ENCODE data around the gene ATP8B1.

The ATP8B1 gene

DNA sequence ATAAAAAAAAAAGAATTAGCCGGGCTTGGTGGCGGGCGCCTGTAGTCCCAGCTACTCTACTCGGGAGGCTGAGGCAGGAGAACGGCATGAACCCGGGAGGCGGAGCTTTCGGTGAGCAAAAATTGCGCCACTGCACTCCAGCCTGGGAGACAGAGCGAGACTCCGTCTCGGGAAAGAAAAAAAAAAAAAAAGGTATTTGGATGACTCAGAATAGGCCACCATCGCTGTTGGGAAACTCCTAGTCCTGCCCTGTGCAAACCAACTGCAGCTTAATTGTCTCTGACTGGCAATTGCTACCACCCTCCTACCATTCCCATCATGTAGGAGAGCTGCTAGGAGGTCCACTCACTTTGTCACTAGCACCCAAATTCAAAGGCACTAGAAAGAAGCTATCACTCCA lies 43.5 kb downstream of the ATP8B1 start:
- TF ChIP-seq, protein P1, sequence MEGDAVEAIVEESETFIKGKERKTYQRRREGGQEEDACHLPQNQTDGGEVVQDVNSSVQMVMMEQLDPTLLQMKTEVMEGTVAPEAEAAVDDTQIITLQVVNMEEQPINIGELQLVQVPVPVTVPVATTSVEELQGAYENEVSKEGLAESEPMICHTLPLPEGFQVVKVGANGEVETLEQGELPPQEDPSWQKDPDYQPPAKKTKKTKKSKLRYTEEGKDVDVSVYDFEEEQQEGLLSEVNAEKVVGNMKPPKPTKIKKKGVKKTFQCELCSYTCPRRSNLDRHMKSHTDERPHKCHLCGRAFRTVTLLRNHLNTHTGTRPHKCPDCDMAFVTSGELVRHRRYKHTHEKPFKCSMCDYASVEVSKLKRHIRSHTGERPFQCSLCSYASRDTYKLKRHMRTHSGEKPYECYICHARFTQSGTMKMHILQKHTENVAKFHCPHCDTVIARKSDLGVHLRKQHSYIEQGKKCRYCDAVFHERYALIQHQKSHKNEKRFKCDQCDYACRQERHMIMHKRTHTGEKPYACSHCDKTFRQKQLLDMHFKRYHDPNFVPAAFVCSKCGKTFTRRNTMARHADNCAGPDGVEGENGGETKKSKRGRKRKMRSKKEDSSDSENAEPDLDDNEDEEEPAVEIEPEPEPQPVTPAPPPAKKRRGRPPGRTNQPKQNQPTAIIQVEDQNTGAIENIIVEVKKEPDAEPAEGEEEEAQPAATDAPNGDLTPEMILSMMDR (IDR thresholded peaks at IDR 0.05; ENCODE audit: insufficient read depth, low read depth, low read length, missing control alignments): no peak
- DNase-seq (ENCODE audit: low read depth): no peak
- H3K4me3 ChIP-seq (ENCODE audit: low read depth, low read length): no peak overlapping the region

DNA sequence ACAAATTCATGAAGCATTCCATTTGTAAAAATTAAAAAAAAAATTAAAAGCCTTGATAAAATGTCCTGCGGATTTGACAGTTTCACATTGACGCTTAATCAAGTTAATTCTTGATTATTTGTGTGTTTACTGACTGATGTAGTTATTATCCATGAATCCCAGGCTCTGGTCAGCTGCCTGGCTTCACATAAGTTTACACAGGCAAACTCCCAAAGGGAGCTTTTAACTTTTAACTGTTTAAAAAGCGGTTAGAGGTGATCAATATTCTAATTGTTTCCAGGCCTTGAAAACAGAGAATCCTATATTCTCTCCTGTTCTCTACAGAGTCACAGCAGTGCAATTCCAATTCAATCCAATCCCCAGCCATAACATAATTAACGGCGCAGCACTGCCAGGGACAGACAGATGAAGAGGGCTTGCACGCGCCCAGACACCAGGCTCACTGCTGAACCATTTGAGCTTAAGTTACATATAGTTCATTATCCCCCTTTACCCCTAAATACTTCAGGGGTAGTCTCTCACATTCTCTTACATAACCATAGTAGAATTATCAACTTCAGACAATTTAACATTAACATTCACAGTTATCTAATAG lies 47.5 kb downstream of the ATP8B1 start:
- DNase-seq (ENCODE audit: low read depth): no peak
- H3K4me3 ChIP-seq (ENCODE audit: low read depth, low read length): no peak overlapping the region
- TF ChIP-seq, protein P1 (IDR thresholded peaks at IDR 0.05; ENCODE audit: insufficient read depth, low read depth, low read length, missing control alignments): no peak

DNA sequence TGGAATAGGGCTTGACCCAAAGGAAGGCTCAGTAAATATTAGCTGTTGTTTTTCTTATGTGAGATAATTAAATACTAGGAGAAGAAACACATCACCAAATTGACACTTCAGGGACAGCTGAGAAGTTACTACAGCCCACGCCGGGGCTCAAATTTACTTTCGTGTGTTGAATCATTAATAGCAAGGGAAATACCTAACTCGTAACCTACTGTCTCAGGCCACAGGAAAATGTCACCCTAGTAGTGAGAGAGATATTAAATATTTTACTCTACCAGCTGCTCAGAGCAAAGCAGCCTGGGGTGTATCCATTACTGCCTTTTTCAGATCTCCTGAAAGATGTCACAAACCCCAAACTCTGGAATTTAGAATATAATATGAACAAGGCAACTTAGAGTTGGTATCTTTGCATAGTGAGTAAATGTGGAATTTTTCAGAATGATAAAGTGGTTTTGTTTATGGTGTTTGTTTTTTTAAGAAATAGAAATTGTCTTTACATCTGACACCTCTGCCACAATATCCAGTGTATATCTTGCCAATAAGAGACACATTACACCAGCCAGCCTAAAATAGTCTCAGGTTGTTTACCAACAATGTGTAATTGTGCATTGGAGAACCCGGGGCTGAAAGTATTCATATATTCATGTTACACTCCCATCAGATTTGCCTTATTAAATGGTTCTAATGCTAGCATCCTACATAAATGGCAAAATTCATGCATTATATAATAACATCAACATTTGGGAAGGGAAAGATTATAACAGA lies 48.4 kb downstream of the ATP8B1 start:
- H3K4me3 ChIP-seq (ENCODE audit: low read depth, low read length): no peak overlapping the region
- TF ChIP-seq, protein P1 (IDR thresholded peaks at IDR 0.05; ENCODE audit: insufficient read depth, low read depth, low read length, missing control alignments): no peak
- peak; percentile 15 for DNase-seq (ENCODE audit: low read depth)

DNA sequence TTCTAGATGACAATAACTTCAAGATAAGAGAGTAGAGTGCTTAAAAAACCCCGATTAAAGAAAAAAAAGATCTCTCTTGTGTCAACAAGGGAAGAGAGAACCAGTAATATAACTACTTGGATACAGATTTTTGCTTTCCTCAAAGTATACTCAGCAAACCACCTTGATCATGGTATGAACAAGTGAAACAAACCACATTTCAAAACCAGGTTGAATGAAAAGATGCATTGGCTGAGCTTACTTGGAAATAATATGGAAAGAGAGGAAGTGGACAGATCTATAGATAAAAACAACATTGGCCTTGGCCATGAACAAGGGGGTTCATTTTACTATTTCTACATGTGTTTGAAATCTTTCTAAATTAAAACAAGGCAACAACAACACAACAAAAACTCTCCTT lies 50.1 kb downstream of the ATP8B1 start:
- TF ChIP-seq, protein P1 (IDR thresholded peaks at IDR 0.05; ENCODE audit: insufficient read depth, low read depth, low read length, missing control alignments): no peak
- no peak overlapping the region for H3K4me3 ChIP-seq (ENCODE audit: low read depth, low read length)

DNA sequence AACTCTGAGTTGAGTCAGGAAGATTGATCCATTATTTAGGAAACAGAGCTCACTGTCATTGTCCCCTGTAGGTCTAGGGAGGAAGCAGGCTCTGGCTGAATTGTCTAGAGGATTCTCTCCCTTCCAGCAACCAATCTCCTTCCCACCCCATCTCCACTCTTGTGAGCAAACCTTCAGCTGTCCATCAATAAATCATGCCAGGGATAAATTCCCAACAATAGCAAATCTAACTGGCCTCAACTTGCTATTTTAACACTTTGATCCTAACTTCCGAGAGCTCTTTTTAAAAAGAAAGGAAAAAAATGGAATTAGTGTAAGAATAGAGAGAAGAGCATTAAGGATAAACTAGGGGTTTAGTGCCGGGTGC lies 53.5 kb downstream of the ATP8B1 start:
- no peak overlapping the region for H3K4me3 ChIP-seq (ENCODE audit: low read depth, low read length)
- TF ChIP-seq, protein P1 (IDR thresholded peaks at IDR 0.05; ENCODE audit: insufficient read depth, low read depth, low read length, missing control alignments): no peak
- DNase-seq (ENCODE audit: low read depth): no peak

More for the DNA sequence above, 50.1 kb downstream of the ATP8B1 start:
- DNase-seq (ENCODE audit: low read depth): no peak

DNA sequence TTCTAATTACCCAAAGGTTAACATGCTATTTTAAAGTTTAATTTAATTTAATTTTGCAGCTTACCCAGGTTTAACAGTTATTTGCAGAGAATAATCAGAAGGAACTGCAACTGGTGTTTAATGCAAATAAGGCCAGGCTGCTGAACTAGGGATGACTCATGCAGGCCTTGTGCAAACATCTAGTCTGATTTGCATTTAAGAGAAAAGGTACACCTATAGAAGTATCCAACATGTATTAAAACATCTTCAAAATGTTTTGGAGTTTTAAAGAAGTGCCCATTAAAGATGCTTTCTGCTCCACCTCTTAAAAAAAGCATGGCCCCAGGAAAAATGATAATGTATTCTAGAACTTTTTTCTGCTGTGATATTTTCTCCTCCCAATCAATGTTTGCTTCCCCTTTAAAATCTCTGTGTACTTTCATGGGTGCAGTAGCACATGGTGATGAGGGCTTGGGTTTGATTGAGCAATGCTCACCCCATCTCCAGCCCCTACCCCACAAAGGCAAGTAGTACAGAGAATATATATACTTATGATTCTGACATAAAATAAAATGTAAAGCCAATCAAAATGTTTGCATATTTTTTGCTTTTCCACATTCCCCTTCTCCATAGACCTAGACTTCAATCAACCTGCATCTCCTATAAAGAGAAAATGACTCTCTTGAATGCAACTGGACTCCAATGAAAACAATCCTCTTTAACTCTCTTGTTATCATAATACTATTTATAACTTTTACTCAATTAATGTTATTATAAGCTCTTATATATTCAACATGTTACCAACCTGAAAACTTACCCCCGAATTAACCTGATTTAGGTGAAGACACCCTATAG lies 54.1 kb downstream of the ATP8B1 start:
- no peak overlapping the region for H3K4me3 ChIP-seq (ENCODE audit: low read depth, low read length)
- TF ChIP-seq, protein P1 (IDR thresholded peaks at IDR 0.05; ENCODE audit: insufficient read depth, low read depth, low read length, missing control alignments): no peak
- DNase-seq (ENCODE audit: low read depth): peak; percentile 46
